ENCODE data around the gene ADGRB3. TPM values are rescaled to one million over a fixed set of nuclear protein-coding genes. Genes with fewer than 3 reads are reported as not detected.

The ADGRB3 gene
- total RNA-seq: 1 to 10 TPM in 4 of 10 donors, under 1 TPM in 6; 0.47 to 1.7 (median 0.79) TPM
- polyA plus RNA-seq: 1 to 10 TPM in 1 of 2 donors, under 1 TPM in 1; 0.77 to 2.1 TPM
- long read RNA-seq, donor 1: 0 reads
- long read RNA-seq, donor 2, partial matches to known transcripts: 1 of 2 reads
- long read RNA-seq, donor 2, other reads (novel, unspliced or antisense): 1 of 2 reads
- long read RNA-seq, donor 3, partial matches to known transcripts: 0 of 4 reads
- long read RNA-seq, donor 3, other reads (novel, unspliced or antisense): 4 of 4 reads

GRCh38 chr6:68634726-68635411 lies at the start of gene ADGRB3:
Gene ADGRB3, plus strand, starts transcription at chr6:68635282. Its CDS starts 3,394 bp downstream, at chr6:68638676.
- ATAC-seq (peak; percentile 90 to 98 (median 93)), DNase-seq (peak; percentile 83 to 86)
- peaks cover 0 to 67% (median 10%) of the 10 kb centered on the region in 7 donors for H3K27me3 ChIP-seq
- intact Hi-C loops (cut with DNase I): loop anchor here in 9 of 10 donors (5.0 to 10.0 kb wide), 6 partner anchors 127 to 340 kb away; no protein-coding TSS in a partner anchor
- peak within 1 kb of the TSS; percentile 34 to 82 (median 76) for H3K27ac ChIP-seq
- H3K4me3 ChIP-seq: peak within 1 kb of the TSS; percentile 42 to 72 (median 66)
- H3K9me3 ChIP-seq: no peaks in the 10 kb centered on the region
- H3K36me3 ChIP-seq: no peaks in the 10 kb centered on the region
- peak in 2 of 9 donors; percentile 21 to 39 for TF ChIP-seq CTCF (IDR thresholded peaks at IDR 0.05)
- 1% methylated on average over 72 to 79 of the region's 79 CpGs for WGBS, 2 donors
- H3K4me1 ChIP-seq: peaks cover 0 to 27% (median 0%) of the 10 kb centered on the region in 9 donors

- Histone ChIP-seq H3K36me3 (no peaks in the 10 kb centered on the region), H3K9me3 (peaks cover 0 to 39% (median 0%) of the 10 kb centered on the region in 11 donors), H3K27me3 (no peaks in the 10 kb centered on the region), H3K4me3 (no peak overlapping the region), H3K4me1 (no peaks in the 10 kb centered on the region), H3K27ac (no peak overlapping the region)
- DNase-seq (no peak), ATAC-seq (no peak)
- no peak for TF ChIP-seq CTCF (IDR thresholded peaks at IDR 0.05)
- WGBS, 2 donors: 92 to 94% methylated on average over 1 of the region's 1 CpG
- intact Hi-C loops (cut with DNase I): no loop called here
Measured at GRCh38 chr6:68593558-68593957, 41.5 kb upstream of the ADGRB3 start.

- H3K9me3 ChIP-seq: peaks cover 0 to 24% (median 0%) of the 10 kb centered on the region in 11 donors
- intact Hi-C loops (cut with DNase I): no loop called here
- WGBS, 2 donors: 41 to 46% methylated on average over 3 of the region's 3 CpGs
- no peaks in the 10 kb centered on the region for H3K27me3 ChIP-seq
- no peak for TF ChIP-seq CTCF (IDR thresholded peaks at IDR 0.05)
- no peak overlapping the region for H3K27ac ChIP-seq
- no peak overlapping the region for H3K4me3 ChIP-seq
- ATAC-seq (no peak), DNase-seq (no peak)
- H3K4me1 ChIP-seq: no peaks in the 10 kb centered on the region
- H3K36me3 ChIP-seq: no peaks in the 10 kb centered on the region
Measured at GRCh38 chr6:68597642-68598041, 37.4 kb upstream of the ADGRB3 start.

GRCh38 chr6:68615938-68616337 lies 19.1 kb upstream of the ADGRB3 start:
- no peaks in the 10 kb centered on the region for H3K9me3 ChIP-seq
- no peak for DNase-seq
- no peaks in the 10 kb centered on the region for H3K36me3 ChIP-seq
- no peak for TF ChIP-seq CTCF (IDR thresholded peaks at IDR 0.05)
- ATAC-seq: no peak
- no peak overlapping the region for H3K4me3 ChIP-seq
- H3K4me1 ChIP-seq: no peaks in the 10 kb centered on the region
- intact Hi-C loops (cut with DNase I): no loop called here
- H3K27me3 ChIP-seq: no peaks in the 10 kb centered on the region
- H3K27ac ChIP-seq: no peak overlapping the region

Data from heart right ventricle (tissue), 16 donors.